Kasumi-1 (cell line): Measurements from ENCODE around the gene MIDN.

ENCODE experiments used
- DNase-seq, 2 experiments: peaks; one replicate each; lab custom pipeline; 2025; lab: John Stamatoyannopoulos, UW

Gene MIDN

GRCh38 chr19:1283207-1283916 lies 35.0 kb downstream of the MIDN start:
- no peak for DNase-seq

GRCh38 chr19:1283917-1284292 lies 35.5 kb downstream of the MIDN start:
- no peak for DNase-seq

GRCh38 chr19:1284293-1284978 lies 36.1 kb downstream of the MIDN start:
- DNase-seq: no peak

- DNase-seq: no peak
Observed at GRCh38 chr19:1284979-1285736, 36.8 kb downstream of the MIDN start.

- DNase-seq: no peak
Observed at GRCh38 chr19:1285737-1286360, 37.5 kb downstream of the MIDN start, which contains the start of gene EFNA2. TSS of gene EFNA2 (plus strand) at chr19:1285873. CDS start at chr19:1286169, 296 bp downstream.

GRCh38 chr19:1286487-1287353 lies 38.3 kb downstream of the MIDN start:
- DNase-seq: no peak

- DNase-seq: no peak
Observed at GRCh38 chr19:1287354-1288225, 39.2 kb downstream of the MIDN start.

GRCh38 chr19:1288226-1288612 lies 39.8 kb downstream of the MIDN start:
- DNase-seq: no peak

GRCh38 chr19:1288833-1289685 lies 40.7 kb downstream of the MIDN start:
- DNase-seq: no peak

- DNase-seq: no peak
Observed at GRCh38 chr19:1289686-1290025, 41.3 kb downstream of the MIDN start.

GRCh38 chr19:1290196-1290702 lies 41.9 kb downstream of the MIDN start:
- no peak for DNase-seq

GRCh38 chr19:1290703-1291651 lies 42.6 kb downstream of the MIDN start:
- no peak for DNase-seq

- DNase-seq: no peak
Observed at GRCh38 chr19:1291761-1292418, 43.5 kb downstream of the MIDN start.

- DNase-seq: no peak
Observed at GRCh38 chr19:1292419-1293151, 44.2 kb downstream of the MIDN start.

- DNase-seq: no peak
Observed at GRCh38 chr19:1293782-1294604, 45.6 kb downstream of the MIDN start.

- no peak for DNase-seq
Observed at GRCh38 chr19:1294688-1295087, 46.3 kb downstream of the MIDN start.
